HepG2 (cell line): ENCODE data around the gene HYOU1. TPM values are rescaled to one million over a fixed set of nuclear protein-coding genes. Genes with fewer than 3 reads are reported as not detected.

ENCODE experiments used
- ADNP ChIP-seq: sonication (generic); formaldehyde crosslinking; IDR thresholded peaks from 2 replicates; pipeline ENCODE4 v1.4.0; 2020; ENCODE audit warnings: missing genetic modification reagents
- ASH2L ChIP-seq: fragments of 300-600, 200-600 bp; sonication (generic); IDR thresholded peaks from 2 replicates; pipeline ENCODE4 v1.7.0; 2017; ENCODE audit warnings: low read depth, mild to moderate bottlenecking, moderate library complexity, mixed read lengths, low read length; ENCODE audit not compliant: insufficient read length
- BRCA1 ChIP-seq: sonication (generic); formaldehyde crosslinking; IDR thresholded peaks from 2 replicates; pipeline ENCODE4 v1.4.0; 2020; ENCODE audit warnings: missing genetic modification reagents
- CEBPB ChIP-seq: IDR thresholded peaks from 2 replicates; pipeline ENCODE4 v1.6.1; 2011; ENCODE audit warnings: low read depth, low read length, improper control_type of control experiment, borderline replicate concordance
- HOXA3 ChIP-seq: sonication (generic); formaldehyde crosslinking; IDR thresholded peaks from 2 replicates; pipeline ENCODE4 v1.5.0; 2020; ENCODE audit warnings: missing genetic modification reagents
- ISL2 ChIP-seq: sonication (generic); formaldehyde crosslinking; IDR thresholded peaks from 2 replicates; pipeline ENCODE4 v1.5.0; 2020; ENCODE audit warnings: missing genetic modification reagents
- KDM4B ChIP-seq: sonication (generic); formaldehyde crosslinking; IDR thresholded peaks from 2 replicates; pipeline ENCODE4 v1.4.0; 2020; ENCODE audit warnings: missing genetic modification reagents
- KLF9 ChIP-seq: IDR thresholded peaks from 2 replicates; pipeline ENCODE4 v1.6.1; 2016; ENCODE audit warnings: low read depth
- MTF1 ChIP-seq: sonication (generic); formaldehyde crosslinking; IDR thresholded peaks from 2 replicates; pipeline ENCODE4 v1.5.0; 2020; ENCODE audit warnings: missing genetic modification reagents
- MYC ChIP-seq: sonication (generic); formaldehyde crosslinking; IDR thresholded peaks from 2 replicates; pipeline ENCODE4 v1.9.0; 2021; ENCODE audit warnings: missing genetic modification reagents, borderline replicate concordance
- PHF21A ChIP-seq: sonication (generic); formaldehyde crosslinking; IDR thresholded peaks from 2 replicates; pipeline ENCODE4 v1.5.0; 2020; ENCODE audit warnings: mild to moderate bottlenecking, missing genetic modification reagents
- SMAD3 ChIP-seq: sonication (generic); formaldehyde crosslinking; IDR thresholded peaks from 2 replicates; pipeline ENCODE4 v1.4.0; 2020; ENCODE audit warnings: missing genetic modification reagents
- SOX6 ChIP-seq, 2 experiments: fragments of 450-650 bp in 1 of 2; sonication (generic) in 1 of 2; formaldehyde crosslinking in 1 of 2; IDR thresholded peaks; 2 replicates each; pipeline versions ENCODE4 v1.4.0 to v1.6.1; 2017 to 2020; ENCODE audit warnings: antibody characterized with exemption in 1 of 2, mild to moderate bottlenecking in 1 of 2, missing genetic modification reagents in 1 of 2
- ZBTB42 ChIP-seq: sonication (generic); formaldehyde crosslinking; IDR thresholded peaks from 2 replicates; pipeline ENCODE4 v1.5.0; 2020; ENCODE audit warnings: mild to moderate bottlenecking, missing genetic modification reagents
- ZFAT ChIP-seq: sonication (generic); formaldehyde crosslinking; conservative IDR thresholded peaks from 2 replicates; pipeline ENCODE4 v1.8.1; 2023; ENCODE audit warnings: missing genetic modification reagents, inconsistent platforms
- ZNF484 ChIP-seq: sonication (generic); formaldehyde crosslinking; IDR thresholded peaks from 2 replicates; pipeline ENCODE4 v1.5.1; 2020; ENCODE audit warnings: mild to moderate bottlenecking, low read depth, missing genetic modification reagents, borderline replicate concordance
- ZNF503 ChIP-seq: sonication (generic); formaldehyde crosslinking; IDR thresholded peaks from 2 replicates; pipeline ENCODE4 v1.4.0; 2020; ENCODE audit warnings: missing genetic modification reagents
- polyA plus RNA-seq, 8 experiments: library from polyadenylated mRNA; depleted of rRNA in 3 of 8; stranded (reverse) in 7 of 8; unstranded in 1 of 8; fragments of >200 nt; fragmentation: Illumina TruSeq in 4 of 8; extraction: Trizol in 4 of 8; gene quantifications; 2 replicates each; pipeline versions ENCODE4 v1.2.1 to v1.2.3, GENCODE V29; 2011 to 2016; ENCODE audit warnings: low read depth in 4 of 8, missing spikeins in 1 of 8, mixed read lengths in 1 of 8; ENCODE audit not compliant: insufficient read depth in 1 of 8
- total RNA-seq, 5 experiments: library from RNA; depleted of rRNA; stranded (reverse); fragments of >200 nt; fragmentation: Illumina TruSeq; extraction: Trizol; gene quantifications; 2 replicates each; pipeline ENCODE4 v1.2.3, GENCODE V29; 2016; ENCODE audit warnings: low read depth in 1 of 5
- TF ChIP-seq, protein P1 (sequence below): sonication (generic); formaldehyde crosslinking; IDR thresholded peaks from 2 replicates; pipeline ENCODE4 v1.5.1; 2020; ENCODE audit warnings: mild to moderate bottlenecking, moderate library complexity, missing genetic modification reagents
- TF ChIP-seq, protein P2 (sequence below): IDR thresholded peaks from 2 replicates; pipeline ENCODE4 v1.6.1; 2016; ENCODE audit warnings: missing compliant biosample characterization, missing genetic modification reagents, borderline replicate concordance
- TF ChIP-seq, protein P3 (sequence below): sonication (generic); formaldehyde crosslinking; conservative IDR thresholded peaks from 2 replicates; pipeline ENCODE4 v1.4.0; 2020; ENCODE audit warnings: missing genetic modification reagents
- TF ChIP-seq, protein P4 (sequence below): sonication (generic); formaldehyde crosslinking; conservative IDR thresholded peaks from 2 replicates; pipeline ENCODE4 v1.4.0; 2020; ENCODE audit warnings: missing genetic modification reagents

HYOU1 gene
- total and polyA plus RNA-seq, 2 of the 13 experiments (the other 11 are each of a cell fraction or from before 2014, with no cell fraction given) = 127 to 155 TPM

- TF ChIP-seq ZNF503 (CRISPR knock-in tag) = peak; percentile 34; the same call in 1 of the 2 replicates
- TF ChIP-seq HOXA3 (CRISPR knock-in tag) = peak; percentile 79
- TF ChIP-seq ZBTB42 (CRISPR knock-in tag) = 0 out of 2 replicates have a peak, but pooled peaks have one; percentile 66
- TF ChIP-seq, protein P1, sequence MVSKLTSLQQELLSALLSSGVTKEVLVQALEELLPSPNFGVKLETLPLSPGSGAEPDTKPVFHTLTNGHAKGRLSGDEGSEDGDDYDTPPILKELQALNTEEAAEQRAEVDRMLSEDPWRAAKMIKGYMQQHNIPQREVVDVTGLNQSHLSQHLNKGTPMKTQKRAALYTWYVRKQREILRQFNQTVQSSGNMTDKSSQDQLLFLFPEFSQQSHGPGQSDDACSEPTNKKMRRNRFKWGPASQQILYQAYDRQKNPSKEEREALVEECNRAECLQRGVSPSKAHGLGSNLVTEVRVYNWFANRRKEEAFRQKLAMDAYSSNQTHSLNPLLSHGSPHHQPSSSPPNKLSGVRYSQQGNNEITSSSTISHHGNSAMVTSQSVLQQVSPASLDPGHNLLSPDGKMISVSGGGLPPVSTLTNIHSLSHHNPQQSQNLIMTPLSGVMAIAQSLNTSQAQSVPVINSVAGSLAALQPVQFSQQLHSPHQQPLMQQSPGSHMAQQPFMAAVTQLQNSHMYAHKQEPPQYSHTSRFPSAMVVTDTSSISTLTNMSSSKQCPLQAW (CRISPR knock-in tag) = peak; percentile 78
- no peak for TF ChIP-seq ZNF484 (CRISPR knock-in tag)
- peak; percentile 29; the same call in 1 of the 2 replicates for TF ChIP-seq KDM4B (CRISPR knock-in tag)
- no peak for TF ChIP-seq MTF1 (CRISPR knock-in tag)
- peak; percentile 93; the same call in 1 of the 2 replicates for TF ChIP-seq MYC (CRISPR knock-in tag)
- peak; percentile 46; the same call in 1 of the 2 replicates for TF ChIP-seq PHF21A
- TF ChIP-seq ZFAT (CRISPR knock-in tag) = no peak
- TF ChIP-seq SOX6 (IDR thresholded peaks at IDR 0.05) = no peak
- peak; percentile 65 for TF ChIP-seq SOX6 (CRISPR knock-in tag; IDR thresholded peaks at IDR 0.05)
- TF ChIP-seq ASH2L = peak; percentile 90
- TF ChIP-seq CEBPB = peak; percentile 94
- 0 out of 2 replicates have a peak, but pooled peaks have one; percentile 40 for TF ChIP-seq BRCA1 (CRISPR knock-in tag)
- TF ChIP-seq, protein P2, sequence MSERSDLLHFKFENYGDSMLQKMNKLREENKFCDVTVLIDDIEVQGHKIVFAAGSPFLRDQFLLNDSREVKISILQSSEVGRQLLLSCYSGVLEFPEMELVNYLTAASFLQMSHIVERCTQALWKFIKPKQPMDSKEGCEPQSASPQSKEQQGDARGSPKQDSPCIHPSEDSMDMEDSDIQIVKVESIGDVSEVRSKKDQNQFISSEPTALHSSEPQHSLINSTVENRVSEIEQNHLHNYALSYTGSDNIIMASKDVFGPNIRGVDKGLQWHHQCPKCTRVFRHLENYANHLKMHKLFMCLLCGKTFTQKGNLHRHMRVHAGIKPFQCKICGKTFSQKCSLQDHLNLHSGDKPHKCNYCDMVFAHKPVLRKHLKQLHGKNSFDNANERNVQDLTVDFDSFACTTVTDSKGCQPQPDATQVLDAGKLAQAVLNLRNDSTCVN (CRISPR knock-in tag) = no peak
- TF ChIP-seq KLF9 (CRISPR knock-in tag) = peak; percentile 63; the same call in 1 of the 2 replicates
- TF ChIP-seq, protein P3, sequence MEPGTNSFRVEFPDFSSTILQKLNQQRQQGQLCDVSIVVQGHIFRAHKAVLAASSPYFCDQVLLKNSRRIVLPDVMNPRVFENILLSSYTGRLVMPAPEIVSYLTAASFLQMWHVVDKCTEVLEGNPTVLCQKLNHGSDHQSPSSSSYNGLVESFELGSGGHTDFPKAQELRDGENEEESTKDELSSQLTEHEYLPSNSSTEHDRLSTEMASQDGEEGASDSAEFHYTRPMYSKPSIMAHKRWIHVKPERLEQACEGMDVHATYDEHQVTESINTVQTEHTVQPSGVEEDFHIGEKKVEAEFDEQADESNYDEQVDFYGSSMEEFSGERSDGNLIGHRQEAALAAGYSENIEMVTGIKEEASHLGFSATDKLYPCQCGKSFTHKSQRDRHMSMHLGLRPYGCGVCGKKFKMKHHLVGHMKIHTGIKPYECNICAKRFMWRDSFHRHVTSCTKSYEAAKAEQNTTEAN (CRISPR knock-in tag) = 0 out of 2 replicates have a peak, but pooled peaks have one; percentile 54
- TF ChIP-seq, protein P4, sequence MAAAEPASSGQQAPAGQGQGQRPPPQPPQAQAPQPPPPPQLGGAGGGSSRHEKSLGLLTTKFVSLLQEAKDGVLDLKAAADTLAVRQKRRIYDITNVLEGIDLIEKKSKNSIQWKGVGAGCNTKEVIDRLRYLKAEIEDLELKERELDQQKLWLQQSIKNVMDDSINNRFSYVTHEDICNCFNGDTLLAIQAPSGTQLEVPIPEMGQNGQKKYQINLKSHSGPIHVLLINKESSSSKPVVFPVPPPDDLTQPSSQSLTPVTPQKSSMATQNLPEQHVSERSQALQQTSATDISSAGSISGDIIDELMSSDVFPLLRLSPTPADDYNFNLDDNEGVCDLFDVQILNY (CRISPR knock-in tag) = peak; percentile 93
- peak; percentile 54 for TF ChIP-seq SMAD3 (CRISPR knock-in tag)
- TF ChIP-seq ADNP (CRISPR knock-in tag) = no peak
- peak; percentile 48 for TF ChIP-seq ISL2
These were observed 27.8 kb upstream of the HYOU1 start, which contains the start of gene HMBS (continued) for GRCh38 chr11:119084663-119085436.
